ENCODE data around the gene ANKRD28.

Gene ANKRD28

DNA sequence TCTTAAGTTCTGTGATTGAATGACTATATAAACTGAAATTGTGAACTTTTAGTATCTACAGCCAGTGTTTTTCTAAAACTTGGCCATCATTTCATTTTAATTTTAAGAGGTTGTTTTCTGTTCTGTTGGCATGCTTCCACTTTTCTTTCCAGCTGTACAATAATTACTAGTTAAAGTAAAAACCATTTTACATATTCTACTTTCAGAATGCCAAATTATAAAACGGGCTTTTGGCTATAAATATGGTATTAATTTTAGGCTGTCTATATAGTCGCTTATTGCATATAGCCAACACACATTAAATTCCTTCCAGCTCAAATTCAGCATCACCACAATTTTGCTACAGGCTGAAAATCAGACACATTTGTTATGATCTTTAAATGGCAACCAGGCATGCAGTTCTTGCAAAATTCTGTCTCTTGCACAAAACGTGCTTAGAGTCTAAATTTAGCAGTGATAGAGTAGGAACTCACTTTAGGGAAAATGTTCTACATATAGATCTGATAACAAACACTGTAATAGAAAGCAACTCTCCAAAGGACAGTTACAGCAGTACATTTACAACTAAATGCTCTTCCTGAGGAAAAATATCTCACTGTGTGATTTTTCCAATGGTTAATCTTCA, 115.1 kb downstream of the ANKRD28 start:
- TF ChIP-seq SIN3A (IDR thresholded peaks at IDR 0.05; ENCODE audit: borderline replicate concordance, insufficient read depth, low read length) (no peak), FOXP2 (optimal IDR thresholded peaks at IDR 0.05; ENCODE audit: borderline replicate concordance, extremely low read depth, extremely low read length, insufficient read depth) (no peak), TAF1 (IDR thresholded peaks at IDR 0.05; ENCODE audit: borderline replicate concordance, insufficient read depth, low read length) (no peak), POLR2AphosphoS5 (IDR thresholded peaks at IDR 0.05; ENCODE audit: low read depth, low read length) (no peak)
- TF ChIP-seq, protein P1, sequence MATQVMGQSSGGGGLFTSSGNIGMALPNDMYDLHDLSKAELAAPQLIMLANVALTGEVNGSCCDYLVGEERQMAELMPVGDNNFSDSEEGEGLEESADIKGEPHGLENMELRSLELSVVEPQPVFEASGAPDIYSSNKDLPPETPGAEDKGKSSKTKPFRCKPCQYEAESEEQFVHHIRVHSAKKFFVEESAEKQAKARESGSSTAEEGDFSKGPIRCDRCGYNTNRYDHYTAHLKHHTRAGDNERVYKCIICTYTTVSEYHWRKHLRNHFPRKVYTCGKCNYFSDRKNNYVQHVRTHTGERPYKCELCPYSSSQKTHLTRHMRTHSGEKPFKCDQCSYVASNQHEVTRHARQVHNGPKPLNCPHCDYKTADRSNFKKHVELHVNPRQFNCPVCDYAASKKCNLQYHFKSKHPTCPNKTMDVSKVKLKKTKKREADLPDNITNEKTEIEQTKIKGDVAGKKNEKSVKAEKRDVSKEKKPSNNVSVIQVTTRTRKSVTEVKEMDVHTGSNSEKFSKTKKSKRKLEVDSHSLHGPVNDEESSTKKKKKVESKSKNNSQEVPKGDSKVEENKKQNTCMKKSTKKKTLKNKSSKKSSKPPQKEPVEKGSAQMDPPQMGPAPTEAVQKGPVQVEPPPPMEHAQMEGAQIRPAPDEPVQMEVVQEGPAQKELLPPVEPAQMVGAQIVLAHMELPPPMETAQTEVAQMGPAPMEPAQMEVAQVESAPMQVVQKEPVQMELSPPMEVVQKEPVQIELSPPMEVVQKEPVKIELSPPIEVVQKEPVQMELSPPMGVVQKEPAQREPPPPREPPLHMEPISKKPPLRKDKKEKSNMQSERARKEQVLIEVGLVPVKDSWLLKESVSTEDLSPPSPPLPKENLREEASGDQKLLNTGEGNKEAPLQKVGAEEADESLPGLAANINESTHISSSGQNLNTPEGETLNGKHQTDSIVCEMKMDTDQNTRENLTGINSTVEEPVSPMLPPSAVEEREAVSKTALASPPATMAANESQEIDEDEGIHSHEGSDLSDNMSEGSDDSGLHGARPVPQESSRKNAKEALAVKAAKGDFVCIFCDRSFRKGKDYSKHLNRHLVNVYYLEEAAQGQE (IDR thresholded peaks at IDR 0.05; ENCODE audit: insufficient read depth in 1 of 2, low read depth in 2 of 2, low read length in 2 of 2) = no peak

DNA sequence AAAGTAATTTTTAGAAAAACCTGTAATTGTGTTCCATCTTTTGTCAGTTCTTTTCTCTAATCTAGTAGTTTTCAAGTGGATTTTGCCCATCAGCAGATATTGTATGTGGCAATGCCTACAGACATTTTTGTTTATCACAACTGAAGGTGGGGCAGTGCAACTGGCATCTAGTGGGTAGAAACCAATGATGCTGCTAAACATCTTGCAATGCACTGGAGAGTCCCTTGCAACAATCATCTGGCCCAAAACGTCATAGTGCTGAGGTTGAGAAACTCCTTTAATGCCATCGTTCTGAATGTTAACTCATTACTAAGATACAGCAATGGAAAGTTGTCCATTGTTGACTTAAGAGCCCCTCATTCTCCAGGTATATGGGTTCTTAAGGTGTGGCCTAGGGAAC, 116.1 kb downstream of the ANKRD28 start:
- TF ChIP-seq TAF1 (IDR thresholded peaks at IDR 0.05; ENCODE audit: borderline replicate concordance, insufficient read depth, low read length) = no peak
- TF ChIP-seq SIN3A (IDR thresholded peaks at IDR 0.05; ENCODE audit: borderline replicate concordance, insufficient read depth, low read length) = no peak

DNA sequence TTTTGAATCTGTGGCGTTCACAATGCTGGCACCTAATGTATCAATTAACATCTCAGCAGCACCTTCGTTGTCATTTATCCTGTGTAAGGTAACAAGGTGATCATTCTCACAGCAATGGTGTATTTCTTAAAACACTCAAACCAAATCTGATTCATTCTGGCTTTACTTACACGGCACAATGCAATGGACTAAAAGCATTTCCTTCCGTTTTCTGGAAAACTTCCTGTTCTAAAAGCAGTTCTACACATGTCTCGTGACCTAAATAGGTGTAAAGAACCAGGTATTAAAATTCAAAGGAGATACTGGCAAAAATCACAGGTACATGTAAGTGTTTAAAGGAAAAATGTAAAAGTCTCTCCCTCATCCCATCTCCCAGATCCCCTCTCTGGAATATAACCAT, 118.5 kb downstream of the ANKRD28 start:
- TF ChIP-seq POLR2AphosphoS5 (IDR thresholded peaks at IDR 0.05; ENCODE audit: low read depth, low read length) = no peak

- TF ChIP-seq POLR2AphosphoS5 (IDR thresholded peaks at IDR 0.05; ENCODE audit: low read depth, low read length) (no peak), SIN3A (IDR thresholded peaks at IDR 0.05; ENCODE audit: borderline replicate concordance, insufficient read depth, low read length) (no peak), FOXP2 (optimal IDR thresholded peaks at IDR 0.05; ENCODE audit: borderline replicate concordance, extremely low read depth, extremely low read length, insufficient read depth) (no peak), TAF1 (IDR thresholded peaks at IDR 0.05; ENCODE audit: borderline replicate concordance, insufficient read depth, low read length) (no peak)
- TF ChIP-seq, protein P1 (IDR thresholded peaks at IDR 0.05; ENCODE audit: insufficient read depth in 1 of 2, low read depth in 2 of 2, low read length in 2 of 2) = no peak
These were observed 121.5 kb downstream of the ANKRD28 start for GRCh38 chr3:15676259-15676658.

DNA sequence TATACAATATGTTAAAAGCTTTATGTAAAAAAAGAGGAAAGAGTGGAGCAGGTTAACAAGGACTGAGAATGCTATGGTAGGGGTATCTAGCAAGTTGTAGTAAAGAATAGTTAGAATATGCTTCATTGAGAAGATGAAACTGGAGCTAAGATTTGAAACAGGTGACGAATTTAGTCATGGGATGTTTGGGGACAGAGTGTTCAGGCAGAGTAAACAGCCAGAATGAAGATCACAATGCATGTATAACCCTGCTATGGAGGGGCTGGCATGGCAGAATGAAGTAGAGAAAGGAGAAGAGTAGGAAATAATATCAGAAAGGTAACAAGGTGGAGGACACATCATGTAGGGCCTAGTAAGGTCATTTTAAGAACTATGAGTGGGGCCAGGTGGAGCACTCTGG, 124.2 kb downstream of the ANKRD28 start:
- no peak for TF ChIP-seq POLR2AphosphoS5 (IDR thresholded peaks at IDR 0.05; ENCODE audit: low read depth, low read length)
- TF ChIP-seq FOXP2 (optimal IDR thresholded peaks at IDR 0.05; ENCODE audit: borderline replicate concordance, extremely low read depth, extremely low read length, insufficient read depth) = no peak
- TF ChIP-seq, protein P1 (IDR thresholded peaks at IDR 0.05; ENCODE audit: insufficient read depth in 1 of 2, low read depth in 2 of 2, low read length in 2 of 2) = no peak

- no peak for TF ChIP-seq TAF1 (IDR thresholded peaks at IDR 0.05; ENCODE audit: borderline replicate concordance, insufficient read depth, low read length)
- TF ChIP-seq, protein P1 (IDR thresholded peaks at IDR 0.05; ENCODE audit: insufficient read depth in 1 of 2, low read depth in 2 of 2, low read length in 2 of 2) = no peak
- TF ChIP-seq SIN3A (IDR thresholded peaks at IDR 0.05; ENCODE audit: borderline replicate concordance, insufficient read depth, low read length) = no peak
- no peak for TF ChIP-seq FOXP2 (optimal IDR thresholded peaks at IDR 0.05; ENCODE audit: borderline replicate concordance, extremely low read depth, extremely low read length, insufficient read depth)
- TF ChIP-seq POLR2AphosphoS5 (IDR thresholded peaks at IDR 0.05; ENCODE audit: low read depth, low read length) = no peak
These were observed 130.3 kb downstream of the ANKRD28 start for GRCh38 chr3:15667484-15667883.
